Neuronal stem cell (in vitro differentiated cells): ENCODE measurements around the gene CXCL11.
"Not testable (repeated sequence)": the region's sequence is repeated elsewhere in the genome, so short reads cannot be mapped to it uniquely, and the experiment has no call there.

ENCODE experiments used
- DNase-seq: peaks from one replicate; pipeline ENCODE4 v3.0.0-alpha.2; 2013; ENCODE audit warnings: low spot score
- H2AFZ ChIP-seq: one replicate; pipeline ENCODE4 v1.6.1; 2013; ENCODE audit warnings: mild to moderate bottlenecking, low read length, inconsistent platforms
- H2AK5ac ChIP-seq: 2 replicates; pipeline ENCODE4 v1.6.1; 2013; ENCODE audit warnings: low read depth, mild to moderate bottlenecking, inconsistent platforms, low read length, moderate library complexity, mixed read lengths
- H2BK120ac ChIP-seq: 2 replicates; pipeline ENCODE4 v1.6.1; 2013; ENCODE audit warnings: low read depth, mild to moderate bottlenecking, inconsistent platforms, low read length, moderate library complexity, mixed read lengths
- H2BK12ac ChIP-seq: one replicate; pipeline ENCODE4 v1.6.1; 2013; ENCODE audit warnings: low read length, inconsistent platforms
- H2BK15ac ChIP-seq: 2 replicates; pipeline ENCODE4 v1.6.1; 2013; ENCODE audit warnings: mild to moderate bottlenecking, low read length, inconsistent platforms, mixed read lengths
- H2BK5ac ChIP-seq: one replicate; pipeline ENCODE4 v1.6.1; 2013; ENCODE audit warnings: inconsistent platforms, mild to moderate bottlenecking, low read length, moderate library complexity
- H3K14ac ChIP-seq: one replicate; pipeline ENCODE4 v1.6.1; 2013; ENCODE audit warnings: low read length, inconsistent platforms
- H3K18ac ChIP-seq: 2 replicates; pipeline ENCODE4 v1.6.1; 2013; ENCODE audit warnings: low read length, inconsistent platforms
- H3K23ac ChIP-seq: 2 replicates; pipeline ENCODE4 v1.6.1; 2013; ENCODE audit warnings: low read depth, mild to moderate bottlenecking, mixed read lengths, low read length, inconsistent platforms; ENCODE audit not compliant: poor library complexity
- H3K27ac ChIP-seq: replicated peaks from 3 replicates; pipeline ENCODE4 v1.5.1; 2013; ENCODE audit warnings: low read length, inconsistent platforms
- H3K27me3 ChIP-seq, 3 experiments: 2 replicates each; pipeline ENCODE4 v1.6.1; 2013; ENCODE audit warnings: low read length in 3 of 3, mild to moderate bottlenecking in 2 of 3, inconsistent platforms in 1 of 3, low read depth in 1 of 3, mixed read lengths in 1 of 3, moderate library complexity in 1 of 3; ENCODE audit not compliant: control insufficient read depth in 3 of 3, insufficient read depth in 3 of 3
- H3K36me3 ChIP-seq, 2 donors: replicated peaks in 1 of 2; 2 replicates each; pipeline ENCODE4 v1.6.1; 2013; ENCODE audit warnings: low read length in 2 of 2; ENCODE audit not compliant: control insufficient read depth in 2 of 2, insufficient read depth in 2 of 2
- H3K4ac ChIP-seq: 2 replicates; pipeline ENCODE4 v1.6.1; 2013; ENCODE audit warnings: inconsistent platforms, mild to moderate bottlenecking, low read length, moderate library complexity
- H3K4me1 ChIP-seq, 2 donors: 1 replicate in 1 of 2; 2 replicates in 1 of 2; pipeline ENCODE4 v1.6.1; 2013; ENCODE audit warnings: low read length in 2 of 2, low read depth in 1 of 2; ENCODE audit not compliant: control insufficient read depth in 2 of 2, insufficient read depth in 1 of 2
- H3K4me2 ChIP-seq: one replicate; pipeline ENCODE4 v1.6.1; 2013; ENCODE audit warnings: mild to moderate bottlenecking, low read length, inconsistent platforms; ENCODE audit not compliant: insufficient read depth, poor library complexity, severe bottlenecking
- H3K4me3 ChIP-seq, 2 donors: 2 replicates each; pipeline ENCODE4 v1.5.1; 2013; ENCODE audit warnings: low read length in 2 of 2, mild to moderate bottlenecking in 2 of 2, inconsistent platforms in 1 of 2, moderate library complexity in 1 of 2
- H3K79me1 ChIP-seq: one replicate; pipeline ENCODE4 v1.6.1; 2013; ENCODE audit warnings: low read depth, mild to moderate bottlenecking, inconsistent platforms, low read length, moderate library complexity
- H3K9ac ChIP-seq: one replicate; pipeline ENCODE4 v1.6.1; 2013; ENCODE audit warnings: mild to moderate bottlenecking, low read depth, low read length, inconsistent platforms; ENCODE audit not compliant: poor library complexity
- H3K9me3 ChIP-seq, 2 donors: replicated peaks in 1 of 2; 2 replicates each; pipeline versions ENCODE3 to v1.6.1; 2013; ENCODE audit warnings: low read length in 2 of 2, mild to moderate bottlenecking in 2 of 2, inconsistent platforms in 1 of 2, low read depth in 1 of 2, mixed read lengths in 1 of 2, moderate library complexity in 1 of 2; ENCODE audit not compliant: control insufficient read depth in 2 of 2, insufficient read depth in 1 of 2
- H4K8ac ChIP-seq: one replicate; pipeline ENCODE4 v1.6.1; 2013; ENCODE audit warnings: low read depth, mild to moderate bottlenecking, inconsistent platforms, low read length, moderate library complexity
- H4K91ac ChIP-seq: one replicate; pipeline ENCODE4 v1.6.1; 2013; ENCODE audit warnings: low read length, low read depth, mild to moderate bottlenecking, inconsistent platforms; ENCODE audit not compliant: poor library complexity
- WGBS, 2 donors: extraction: QIAGEN DNeasy Blood & Tissue Kit; methylation state at CpG; one replicate each; pipeline ENCODE4 v1.1.7; 2013; ENCODE audit warnings: missing lambda C conversion rate in 2 of 2, mixed read lengths in 1 of 2; ENCODE audit not compliant: insufficient read length in 2 of 2, insufficient replicate concordance in 1 of 2; ENCODE audit errors: extremely low coverage in 2 of 2; 5-methylcytosine and 5-hydroxymethylcytosine counted together

Gene CXCL11

DNA sequence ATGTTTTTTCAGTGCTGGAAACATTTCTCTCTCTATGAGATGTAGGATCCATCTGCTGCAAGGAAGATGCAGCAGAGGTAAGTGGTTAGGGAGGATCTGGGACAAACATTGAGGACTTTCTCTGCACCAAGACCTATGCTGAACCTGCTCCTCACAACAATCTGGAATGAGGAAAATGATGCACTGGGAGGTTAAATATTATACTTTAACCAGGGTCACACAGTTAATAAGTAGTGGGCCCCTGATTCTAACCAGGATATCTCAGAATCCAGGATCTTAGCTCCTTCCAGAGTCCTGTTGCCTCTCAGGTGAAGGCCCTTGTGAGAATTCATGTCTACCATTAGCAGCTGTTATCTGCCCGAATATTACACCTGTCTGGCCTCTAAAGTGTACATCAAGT, 35.6 kb downstream of the CXCL11 start:
- no peak for DNase-seq
- no peak overlapping the region for H2AK5ac ChIP-seq
- no peak overlapping the region for H3K23ac ChIP-seq
- no peak overlapping the region for H3K18ac ChIP-seq
- H3K4me3 ChIP-seq = no peak overlapping the region
- no peaks in the 10 kb centered on the region for H3K9me3 ChIP-seq
- H3K14ac ChIP-seq = no peak overlapping the region
- H3K9ac ChIP-seq = no peak overlapping the region
- H3K27ac ChIP-seq = no peak overlapping the region
- no peak overlapping the region for H2BK12ac ChIP-seq
- H3K4me2 ChIP-seq = no peak overlapping the region
- H3K27me3 ChIP-seq = peaks cover 0 to 5% (median 0%) of the 10 kb centered on the region in 3 experiments
- no CpG with 5 or more reads among the region's 1 CpG for WGBS, 2 donors
- H4K91ac ChIP-seq = no peak overlapping the region
- no peaks in the 10 kb centered on the region for H3K79me1 ChIP-seq
- H2BK15ac ChIP-seq = no peak overlapping the region
- H3K4me1 ChIP-seq = no peaks in the 10 kb centered on the region
- H2BK5ac ChIP-seq = no peak overlapping the region
- no peaks in the 10 kb centered on the region for H3K36me3 ChIP-seq
- no peak overlapping the region for H3K4ac ChIP-seq
- no peak overlapping the region for H2AFZ ChIP-seq
- no peak overlapping the region for H2BK120ac ChIP-seq
- no peak overlapping the region for H4K8ac ChIP-seq

DNA sequence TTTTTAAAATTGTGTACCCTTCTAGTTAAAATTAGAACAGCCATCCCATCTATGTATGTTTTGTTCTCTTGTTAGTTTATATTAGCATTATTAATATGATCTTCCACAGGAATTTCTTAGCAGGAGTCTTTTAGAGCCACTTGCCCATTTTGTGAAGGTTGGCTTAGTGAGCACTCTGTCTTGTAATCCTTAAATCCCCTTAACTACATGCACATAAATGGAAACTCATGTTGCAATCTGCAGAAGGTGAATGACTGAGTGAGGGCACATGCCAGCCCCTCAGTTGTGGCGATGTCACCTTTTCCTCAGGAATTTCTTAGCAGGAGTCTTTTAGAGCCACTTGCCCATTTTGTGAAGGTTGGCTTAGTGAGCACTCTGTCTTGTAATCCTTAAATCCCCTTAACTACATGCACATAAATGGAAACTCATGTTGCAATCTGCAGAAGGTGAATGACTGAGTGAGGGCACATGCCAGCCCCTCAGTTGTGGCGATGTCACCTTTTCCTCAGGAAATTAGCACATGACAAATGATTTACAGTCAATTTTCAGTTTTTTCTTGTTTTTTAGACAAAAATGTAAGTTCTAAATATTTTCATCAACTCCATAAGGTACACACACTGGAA, 37.2 kb downstream of the CXCL11 start:
- H3K9me3 ChIP-seq, H3K23ac ChIP-seq, H4K8ac ChIP-seq, H3K79me1 ChIP-seq, DNase-seq, H4K91ac ChIP-seq, H3K18ac ChIP-seq, H3K4me2 ChIP-seq, H2BK15ac ChIP-seq, H3K4ac ChIP-seq, H3K4me3 ChIP-seq, H2AFZ ChIP-seq, H3K9ac ChIP-seq, H3K27ac ChIP-seq, H3K4me1 ChIP-seq, H2BK5ac ChIP-seq, H3K27me3 ChIP-seq, H2BK12ac ChIP-seq, H3K36me3 ChIP-seq, H3K14ac ChIP-seq, H2BK120ac ChIP-seq, H2AK5ac ChIP-seq: not testable (repeated sequence)
- WGBS, 2 donors = no CpG with 5 or more reads among the region's 2 CpGs

DNA sequence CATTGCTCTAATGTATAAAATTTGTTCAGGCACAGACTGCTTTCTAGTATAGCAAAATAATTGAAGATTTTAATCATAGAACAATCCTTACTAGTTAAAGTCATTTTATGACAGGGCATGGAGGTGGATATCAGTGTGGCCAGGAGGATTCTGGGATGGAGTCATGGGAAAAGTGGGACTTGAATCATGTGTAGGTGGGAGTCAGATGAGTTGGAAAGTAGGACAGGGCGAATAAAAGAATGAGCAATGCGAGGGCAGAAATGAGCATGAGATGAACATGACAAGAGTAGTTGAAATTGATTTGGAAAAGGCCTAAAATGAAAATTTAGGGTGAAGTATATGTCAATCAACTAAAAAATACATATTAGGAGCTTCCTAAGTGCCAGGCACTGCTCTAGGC, 37.9 kb downstream of the CXCL11 start:
- H3K9me3 ChIP-seq = no peaks in the 10 kb centered on the region
- H2BK12ac ChIP-seq = no peak overlapping the region
- H3K4ac ChIP-seq = no peak overlapping the region
- no peak for DNase-seq
- H3K23ac ChIP-seq = no peak overlapping the region
- no peaks in the 10 kb centered on the region for H3K4me1 ChIP-seq
- no peak overlapping the region for H3K4me2 ChIP-seq
- no peak overlapping the region for H3K18ac ChIP-seq
- H2BK120ac ChIP-seq = no peak overlapping the region
- no peak overlapping the region for H2AFZ ChIP-seq
- H4K8ac ChIP-seq = no peak overlapping the region
- H3K27ac ChIP-seq = no peak overlapping the region
- H3K14ac ChIP-seq = no peak overlapping the region
- H3K36me3 ChIP-seq = no peaks in the 10 kb centered on the region
- no peak overlapping the region for H2BK5ac ChIP-seq
- no peak overlapping the region for H2AK5ac ChIP-seq
- H3K79me1 ChIP-seq = no peaks in the 10 kb centered on the region
- H3K9ac ChIP-seq = no peak overlapping the region
- no CpG with 5 or more reads among the region's 2 CpGs for WGBS, 2 donors
- H3K4me3 ChIP-seq = no peak overlapping the region
- H3K27me3 ChIP-seq = peaks cover 0 to 5% (median 0%) of the 10 kb centered on the region in 3 experiments
- H2BK15ac ChIP-seq = no peak overlapping the region
- no peak overlapping the region for H4K91ac ChIP-seq

DNA sequence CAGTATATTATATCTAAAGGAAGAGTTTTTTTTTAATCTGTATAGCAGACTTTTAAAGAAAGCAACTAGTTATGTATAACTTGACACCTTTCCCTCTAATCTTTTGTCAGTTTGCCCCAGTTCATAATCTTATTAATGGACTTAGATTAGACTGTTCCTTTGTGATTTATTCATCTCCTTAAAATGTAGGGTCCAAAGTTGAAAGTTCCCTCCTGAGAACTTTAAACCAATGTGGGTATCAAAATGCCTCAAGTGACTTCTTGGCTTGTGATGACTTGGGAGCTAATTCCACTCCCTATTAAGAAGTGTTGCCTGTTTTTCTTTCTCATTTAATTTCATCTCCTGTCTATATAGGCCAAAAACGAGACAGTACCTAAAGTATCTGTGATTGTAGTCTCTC, 38.8 kb downstream of the CXCL11 start:
- H4K8ac ChIP-seq = no peak overlapping the region
- H2AK5ac ChIP-seq = no peak overlapping the region
- peaks cover 0 to 5% (median 0%) of the 10 kb centered on the region in 3 experiments for H3K27me3 ChIP-seq
- no peak overlapping the region for H3K27ac ChIP-seq
- H3K9me3 ChIP-seq = no peaks in the 10 kb centered on the region
- H2BK12ac ChIP-seq = no peak overlapping the region
- no CpG with 5 or more reads among the region's 1 CpG for WGBS, 2 donors
- no peak overlapping the region for H3K4ac ChIP-seq
- H3K23ac ChIP-seq = no peak overlapping the region
- no peak overlapping the region for H2BK120ac ChIP-seq
- no peak overlapping the region for H3K4me2 ChIP-seq
- H3K4me3 ChIP-seq = no peak overlapping the region
- no peak overlapping the region for H3K18ac ChIP-seq
- no peak overlapping the region for H3K14ac ChIP-seq
- no peaks in the 10 kb centered on the region for H3K4me1 ChIP-seq
- no peak overlapping the region for H3K9ac ChIP-seq
- no peak for DNase-seq
- no peak overlapping the region for H2BK15ac ChIP-seq
- H2AFZ ChIP-seq = no peak overlapping the region
- no peaks in the 10 kb centered on the region for H3K36me3 ChIP-seq
- no peak overlapping the region for H2BK5ac ChIP-seq
- no peaks in the 10 kb centered on the region for H3K79me1 ChIP-seq
- no peak overlapping the region for H4K91ac ChIP-seq
